Hematopoietic multipotent progenitor cell treated with erythropoietin and hydrocortisone succinate and interleukin-3 and kit ligand, for 17 days (in vitro differentiated cells): ENCODE results near the gene ITPR2.

Experiments used
- DNase-seq: peaks from one replicate; pipeline ENCODE4 v3.0.0-alpha.2; 2015; ENCODE audit warnings: low spot score

The ITPR2 gene

GRCh38 chr12:26383041-26383440 lies 450.0 kb downstream of the ITPR2 start:
- DNase-seq = no peak

- no peak for DNase-seq
These were observed 452.1 kb downstream of the ITPR2 start for GRCh38 chr12:26380897-26381296.

GRCh38 chr12:26379777-26380467 lies 453.1 kb downstream of the ITPR2 start:
- DNase-seq = no peak

- no peak for DNase-seq
These were observed 454.3 kb downstream of the ITPR2 start for GRCh38 chr12:26378711-26379110.

- DNase-seq = no peak
These were observed 457.9 kb downstream of the ITPR2 start for GRCh38 chr12:26374934-26375680.

GRCh38 chr12:26373606-26374495 lies 459.1 kb downstream of the ITPR2 start:
- DNase-seq = no peak

GRCh38 chr12:26372866-26373265 lies 460.1 kb downstream of the ITPR2 start:
- no peak for DNase-seq

- DNase-seq = no peak
These were observed 462.9 kb downstream of the ITPR2 start for GRCh38 chr12:26370098-26370497.

- DNase-seq = no peak
These were observed 463.4 kb downstream of the ITPR2 start for GRCh38 chr12:26369588-26369987.

- no peak for DNase-seq
These were observed 464.8 kb downstream of the ITPR2 start for GRCh38 chr12:26367991-26368730.

- DNase-seq = no peak
These were observed 471.0 kb downstream of the ITPR2 start for GRCh38 chr12:26361964-26362363.

GRCh38 chr12:26360062-26360461 lies 472.9 kb downstream of the ITPR2 start:
- no peak for DNase-seq

GRCh38 chr12:26359576-26359975 lies 473.4 kb downstream of the ITPR2 start:
- DNase-seq = no peak

GRCh38 chr12:26358651-26359050 lies 474.3 kb downstream of the ITPR2 start:
- no peak for DNase-seq

GRCh38 chr12:26347300-26347699 lies 485.7 kb downstream of the ITPR2 start:
- no peak for DNase-seq

GRCh38 chr12:26346736-26347135 lies 486.3 kb downstream of the ITPR2 start:
- DNase-seq = no peak

GRCh38 chr12:26345471-26346003 lies 487.5 kb downstream of the ITPR2 start:
- DNase-seq = no peak

- DNase-seq = no peak
These were observed 491.5 kb downstream of the ITPR2 start for GRCh38 chr12:26341491-26341890.

- no peak for DNase-seq
These were observed 492.3 kb downstream of the ITPR2 start for GRCh38 chr12:26340649-26341048.

- DNase-seq = no peak
These were observed 493.0 kb downstream of the ITPR2 start for GRCh38 chr12:26339976-26340375.
